ACHN (cell line): Measurements from ENCODE around the gene PARVG.
"Not testable (repeated sequence)": the region's sequence is repeated elsewhere in the genome, so short reads cannot be mapped to it uniquely, and the experiment has no call there.

ENCODE experiments used
- DNase-seq: peaks from one replicate; pipeline ENCODE4 v3.0.0-alpha.2; 2015
- in situ Hi-C: cut with HindIII; loops from 2 replicates; pipeline ENCODE4 v1.10.0; 2017; ENCODE audit warnings: low sequenced_read_pairs, low pct_ligation_motif_present, low pct_unique_long_range_greater_than_20kb

PARVG gene

GRCh38 chr22:44220727-44221680 is 40.3 kb downstream of the PARVG start:
- no peak for DNase-seq

GRCh38 chr22:44221710-44222475 is 41.2 kb downstream of the PARVG start:
- DNase-seq = no peak
- in situ Hi-C loops = no loop called here

More at GRCh38 chr22:44220727-44221680, 40.3 kb downstream of the PARVG start:
- in situ Hi-C loops = no loop called here

DNA sequence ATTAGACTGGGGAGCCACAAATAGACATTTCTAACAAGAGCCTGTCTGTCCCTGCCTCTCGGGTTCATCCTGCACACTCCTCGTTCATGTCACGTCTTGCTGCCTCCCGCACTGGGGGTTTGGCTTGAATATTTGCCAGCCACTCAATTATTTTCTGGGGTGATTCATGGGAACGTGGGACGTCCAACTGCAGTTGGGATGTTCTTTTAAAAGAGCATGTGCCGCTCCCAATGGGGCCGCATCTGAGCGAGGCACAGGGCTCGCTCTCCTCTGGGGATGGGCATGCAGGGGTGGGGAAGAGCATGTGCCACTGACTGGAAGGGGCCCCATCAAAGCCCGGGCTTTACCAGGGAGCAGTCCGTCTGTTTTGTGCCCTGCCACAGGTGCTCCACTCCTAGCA is 43.4 kb downstream of the PARVG start:
- in situ Hi-C loops = no loop called here
- DNase-seq = no peak

- in situ Hi-C loops = no loop called here
- DNase-seq = no peak
These were observed 44.5 kb downstream of the PARVG start for GRCh38 chr22:44225091-44225689.

DNA sequence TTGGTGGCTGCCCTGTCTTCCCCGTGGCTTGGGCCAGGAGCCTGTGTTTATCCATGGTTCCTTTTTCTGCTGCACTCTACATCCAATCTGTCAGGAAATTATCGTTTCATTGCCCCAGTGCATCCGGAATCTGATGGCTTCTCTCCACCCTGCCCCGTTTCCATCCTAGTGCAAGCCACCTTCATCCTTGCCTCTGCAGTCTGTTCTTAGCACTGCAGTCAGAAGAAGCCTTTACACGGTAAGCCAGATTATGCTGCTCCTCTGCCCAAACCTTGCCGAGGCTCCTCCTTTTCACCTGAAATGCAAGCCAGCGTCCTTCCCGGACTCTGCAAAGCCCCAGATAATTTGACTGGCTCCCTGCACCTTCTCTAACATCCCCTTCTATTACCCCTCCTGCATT is 45.1 kb downstream of the PARVG start:
- no peak for DNase-seq
- in situ Hi-C loops = no loop called here

- in situ Hi-C loops = no loop called here
- DNase-seq = no peak
These were observed 48.6 kb downstream of the PARVG start for GRCh38 chr22:44229331-44229730.

DNA sequence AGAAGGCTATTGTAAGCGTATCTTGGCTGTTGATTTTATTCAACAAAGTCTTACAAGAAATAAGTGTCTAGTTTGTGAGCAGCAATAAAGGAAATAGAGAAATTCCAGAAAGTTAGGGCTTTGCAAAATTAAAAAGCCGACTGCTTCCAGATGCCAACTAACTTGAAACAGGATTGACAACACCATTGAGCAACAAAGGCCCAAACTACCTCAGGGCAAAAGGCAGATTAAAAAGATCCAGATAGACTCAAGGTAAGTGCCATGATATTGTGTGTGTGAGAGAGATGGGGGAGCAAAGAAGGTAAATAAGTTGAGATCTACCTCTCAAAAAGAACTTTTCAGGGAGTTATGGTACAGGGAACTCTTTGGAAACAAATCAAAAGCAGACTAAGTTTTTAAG is 49.1 kb downstream of the PARVG start:
- in situ Hi-C loops = no loop called here

DNA sequence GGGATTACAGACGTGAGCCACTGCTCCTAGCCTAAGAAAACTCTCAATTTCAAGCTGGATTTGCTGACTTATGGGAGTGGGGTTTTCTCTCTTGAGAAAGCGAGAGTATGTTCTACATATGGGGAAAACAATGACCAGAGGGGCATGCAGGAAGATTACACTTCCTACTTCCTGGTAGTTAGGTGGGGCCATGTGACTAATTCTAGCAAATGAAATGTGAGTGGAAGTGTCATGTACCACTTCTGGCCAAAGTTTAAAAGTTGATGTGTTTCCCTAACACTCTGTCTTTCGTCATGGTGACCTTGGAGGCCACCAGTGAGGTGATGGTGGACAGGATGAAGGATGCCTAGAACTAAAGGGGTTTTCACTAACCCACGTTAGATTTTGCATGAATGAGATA is 50.5 kb downstream of the PARVG start:
- in situ Hi-C loops = no loop called here
- DNase-seq = no peak

More for the DNA sequence above, 49.1 kb downstream of the PARVG start:
- DNase-seq = no peak

GRCh38 chr22:44234372-44234771 is 53.6 kb downstream of the PARVG start:
- DNase-seq, in situ Hi-C loops: not testable (repeated sequence)

GRCh38 chr22:44237290-44237689 is 56.6 kb downstream of the PARVG start:
- no peak for DNase-seq
- in situ Hi-C loops = no loop called here

- in situ Hi-C loops, DNase-seq: not testable (repeated sequence)
These were observed 60.4 kb downstream of the PARVG start for GRCh38 chr22:44241121-44241520.

GRCh38 chr22:44242946-44243724 is 62.4 kb downstream of the PARVG start:
- DNase-seq = no peak

GRCh38 chr22:44243761-44244160 is 63.0 kb downstream of the PARVG start:
- no peak for DNase-seq
- in situ Hi-C loops = no loop called here

More at GRCh38 chr22:44242946-44243724, 62.4 kb downstream of the PARVG start:
- in situ Hi-C loops = no loop called here

- in situ Hi-C loops = no loop called here
- DNase-seq = no peak
These were observed 63.6 kb downstream of the PARVG start for GRCh38 chr22:44244265-44244822.

- in situ Hi-C loops = no loop called here
- no peak for DNase-seq
These were observed 64.7 kb downstream of the PARVG start for GRCh38 chr22:44245438-44245837.

DNA sequence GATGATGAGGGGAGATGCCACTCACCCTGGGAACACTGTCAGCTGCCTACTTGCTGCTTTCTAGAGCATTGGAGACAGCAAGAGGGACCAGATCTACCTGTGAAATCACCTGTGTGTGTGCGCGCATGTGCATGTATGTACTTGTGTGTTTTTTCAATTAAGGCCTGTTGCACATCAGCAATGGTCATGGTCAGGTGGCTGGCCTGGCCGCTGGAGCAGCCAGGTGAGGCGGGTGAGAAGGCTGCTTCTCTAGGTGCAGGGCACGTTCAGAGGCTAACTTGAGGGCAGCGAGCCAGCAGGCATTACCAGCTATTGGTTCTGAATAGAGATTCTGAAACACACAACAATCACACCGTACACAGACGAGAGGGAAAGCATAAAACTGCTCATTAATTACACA is 65.1 kb downstream of the PARVG start:
- in situ Hi-C loops = no loop called here
- no peak for DNase-seq

DNA sequence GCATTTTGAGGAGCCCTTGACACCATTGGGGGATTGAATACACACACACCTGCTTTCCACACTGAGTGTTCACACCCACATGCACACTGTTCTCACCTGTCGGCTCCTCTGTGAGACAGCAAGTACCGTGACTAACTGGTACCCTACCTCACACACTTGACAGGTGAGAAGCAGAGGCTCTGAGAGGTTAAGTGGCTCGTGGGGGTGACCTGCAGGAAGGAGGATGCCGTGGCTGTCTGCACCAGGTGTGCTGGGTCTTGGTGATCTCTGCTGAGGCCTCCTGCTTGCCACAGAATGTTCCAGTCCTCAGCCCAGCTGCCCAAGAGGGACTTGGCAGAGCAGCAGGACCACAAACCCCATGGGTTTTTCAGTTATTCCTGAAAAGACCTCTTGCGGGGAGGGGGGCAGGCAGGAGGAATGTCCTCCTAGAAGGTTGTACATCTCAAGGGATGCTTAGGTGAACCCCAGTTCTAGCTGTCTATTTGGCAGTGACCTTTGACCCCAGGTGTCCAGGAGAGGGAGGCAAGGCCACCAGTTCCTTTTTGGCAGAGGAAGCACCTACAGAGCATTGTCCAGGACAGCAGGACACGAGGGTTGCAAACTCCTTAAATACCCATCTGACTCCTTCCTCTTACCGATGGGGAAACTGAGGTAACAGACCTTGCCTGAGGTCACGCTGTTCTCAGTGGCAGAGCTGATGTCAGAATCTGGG is 66.0 kb downstream of the PARVG start:
- in situ Hi-C loops = no loop called here
- no peak for DNase-seq

DNA sequence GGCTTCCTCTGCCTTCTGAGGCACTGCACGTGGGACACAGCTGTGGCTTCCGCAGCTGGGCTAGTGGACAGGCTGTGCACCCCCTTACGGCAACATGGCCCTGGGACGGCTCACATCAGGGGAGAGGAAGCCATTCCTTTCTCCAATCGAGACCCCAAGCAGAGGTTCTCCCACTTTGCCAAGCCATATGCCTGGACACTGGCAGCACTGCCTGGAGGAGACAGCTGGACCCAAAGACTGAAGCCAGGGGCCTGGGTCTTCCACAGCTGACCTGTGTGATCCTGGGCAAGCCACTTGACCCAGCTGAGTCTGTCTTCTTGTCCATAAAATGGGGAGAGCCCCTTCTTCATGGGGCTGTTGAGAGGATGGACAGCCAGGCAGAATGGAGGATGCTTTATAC is 66.6 kb downstream of the PARVG start:
- in situ Hi-C loops = no loop called here
- DNase-seq = no peak
